ENCODE results near the gene DEFB131A. TPM values are rescaled to one million over a fixed set of nuclear protein-coding genes. Genes with fewer than 3 reads are reported as not detected.
"Not testable (repeated sequence)": the region's sequence is repeated elsewhere in the genome, so short reads cannot be mapped to it uniquely, and the experiment has no call there.

Gene DEFB131A
- total RNA-seq, result not detected

DNA sequence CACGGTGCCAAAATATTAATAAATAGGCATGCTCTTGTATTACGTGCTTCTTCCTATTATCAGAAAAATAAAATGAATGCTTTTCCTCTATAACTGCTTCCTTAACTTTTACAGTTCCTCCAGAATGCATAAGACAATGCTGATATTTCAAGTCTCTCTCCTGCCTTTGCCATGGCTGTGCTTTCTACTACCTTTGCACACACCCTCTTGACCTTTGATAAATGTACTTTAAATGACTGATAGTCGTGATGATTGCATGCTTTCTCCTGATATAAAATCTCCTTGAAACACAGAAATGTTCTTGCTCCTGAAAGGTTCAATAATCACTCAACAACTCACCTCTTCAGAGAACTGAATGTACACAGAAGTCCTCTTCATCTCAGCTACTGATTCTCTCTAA, at the start of gene DEFB131A:
DEFB131A (plus strand) TSS at position 301 of the 400 bp plus-strand sequence. CDS start 120 bp downstream, outside the sequence.
- H3K4me1 ChIP-seq (ENCODE audit: control insufficient read depth in 1 of 2, low read depth in 2 of 2); DNase-seq (ENCODE audit: low spot score); H3K36me3 ChIP-seq; H3K27me3 ChIP-seq (replicated peaks; ENCODE audit: insufficient read depth); H3K9me3 ChIP-seq; H3K4me3 ChIP-seq; ATAC-seq (ENCODE audit: insufficient number of reproducible peaks, low FRiP score, low read depth); H3K27ac ChIP-seq: not testable (repeated sequence)

GRCh38 chr4:9405774-9406173, 38.4 kb upstream of the DEFB131A start:
- not testable (repeated sequence) for DNase-seq (ENCODE audit: low spot score); H3K4me3 ChIP-seq; H3K27me3 ChIP-seq (replicated peaks; ENCODE audit: insufficient read depth); H3K9me3 ChIP-seq; ATAC-seq (ENCODE audit: insufficient number of reproducible peaks, low FRiP score, low read depth); H3K36me3 ChIP-seq; H3K4me1 ChIP-seq (ENCODE audit: control insufficient read depth in 1 of 2, low read depth in 2 of 2); H3K27ac ChIP-seq

GRCh38 chr4:9406491-9406890, 37.7 kb upstream of the DEFB131A start:
- not testable (repeated sequence) for DNase-seq (ENCODE audit: low spot score); ATAC-seq (ENCODE audit: insufficient number of reproducible peaks, low FRiP score, low read depth)

DNA sequence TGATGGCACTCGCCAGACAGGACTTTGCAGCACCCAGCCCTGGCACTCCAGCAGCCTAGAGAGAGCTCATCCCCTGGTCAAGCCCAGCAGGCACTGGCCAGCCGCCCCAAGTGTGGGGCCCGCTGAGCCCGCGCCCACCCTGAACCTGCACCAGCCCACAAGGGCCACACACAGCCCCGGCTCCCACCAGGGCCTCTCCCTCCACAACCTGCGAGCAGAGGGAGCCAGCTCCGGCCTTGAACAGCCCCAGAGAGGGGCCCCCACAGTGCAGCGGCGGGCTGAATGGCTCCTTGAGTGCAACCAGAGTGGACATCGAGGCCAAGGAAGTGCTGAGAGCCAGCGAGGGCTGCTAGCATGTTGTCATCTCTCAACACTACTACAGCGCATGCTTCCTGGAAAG, 34.4 kb upstream of the DEFB131A start:
- Histone ChIP-seq H3K4me3 (no peak overlapping the region), H3K36me3 (no peaks in the 10 kb centered on the region), H3K27me3 (replicated peaks; ENCODE audit: insufficient read depth) (no peaks in the 10 kb centered on the region), H3K9me3 (no peaks in the 10 kb centered on the region), H3K27ac (no peak overlapping the region), H3K4me1 (ENCODE audit: control insufficient read depth in 1 of 2, low read depth in 2 of 2) (no peaks in the 10 kb centered on the region)
- no peak for DNase-seq (ENCODE audit: low spot score)
- TF ChIP-seq, protein P1, sequence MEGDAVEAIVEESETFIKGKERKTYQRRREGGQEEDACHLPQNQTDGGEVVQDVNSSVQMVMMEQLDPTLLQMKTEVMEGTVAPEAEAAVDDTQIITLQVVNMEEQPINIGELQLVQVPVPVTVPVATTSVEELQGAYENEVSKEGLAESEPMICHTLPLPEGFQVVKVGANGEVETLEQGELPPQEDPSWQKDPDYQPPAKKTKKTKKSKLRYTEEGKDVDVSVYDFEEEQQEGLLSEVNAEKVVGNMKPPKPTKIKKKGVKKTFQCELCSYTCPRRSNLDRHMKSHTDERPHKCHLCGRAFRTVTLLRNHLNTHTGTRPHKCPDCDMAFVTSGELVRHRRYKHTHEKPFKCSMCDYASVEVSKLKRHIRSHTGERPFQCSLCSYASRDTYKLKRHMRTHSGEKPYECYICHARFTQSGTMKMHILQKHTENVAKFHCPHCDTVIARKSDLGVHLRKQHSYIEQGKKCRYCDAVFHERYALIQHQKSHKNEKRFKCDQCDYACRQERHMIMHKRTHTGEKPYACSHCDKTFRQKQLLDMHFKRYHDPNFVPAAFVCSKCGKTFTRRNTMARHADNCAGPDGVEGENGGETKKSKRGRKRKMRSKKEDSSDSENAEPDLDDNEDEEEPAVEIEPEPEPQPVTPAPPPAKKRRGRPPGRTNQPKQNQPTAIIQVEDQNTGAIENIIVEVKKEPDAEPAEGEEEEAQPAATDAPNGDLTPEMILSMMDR (IDR thresholded peaks at IDR 0.05), result no peak
- ATAC-seq (ENCODE audit: insufficient number of reproducible peaks, low FRiP score, low read depth), result no peak

More at GRCh38 chr4:9406491-9406890, 37.7 kb upstream of the DEFB131A start:
- not testable (repeated sequence) for H3K4me3 ChIP-seq; H3K9me3 ChIP-seq; H3K27me3 ChIP-seq (replicated peaks; ENCODE audit: insufficient read depth); H3K36me3 ChIP-seq; H3K4me1 ChIP-seq (ENCODE audit: control insufficient read depth in 1 of 2, low read depth in 2 of 2); H3K27ac ChIP-seq

DNA sequence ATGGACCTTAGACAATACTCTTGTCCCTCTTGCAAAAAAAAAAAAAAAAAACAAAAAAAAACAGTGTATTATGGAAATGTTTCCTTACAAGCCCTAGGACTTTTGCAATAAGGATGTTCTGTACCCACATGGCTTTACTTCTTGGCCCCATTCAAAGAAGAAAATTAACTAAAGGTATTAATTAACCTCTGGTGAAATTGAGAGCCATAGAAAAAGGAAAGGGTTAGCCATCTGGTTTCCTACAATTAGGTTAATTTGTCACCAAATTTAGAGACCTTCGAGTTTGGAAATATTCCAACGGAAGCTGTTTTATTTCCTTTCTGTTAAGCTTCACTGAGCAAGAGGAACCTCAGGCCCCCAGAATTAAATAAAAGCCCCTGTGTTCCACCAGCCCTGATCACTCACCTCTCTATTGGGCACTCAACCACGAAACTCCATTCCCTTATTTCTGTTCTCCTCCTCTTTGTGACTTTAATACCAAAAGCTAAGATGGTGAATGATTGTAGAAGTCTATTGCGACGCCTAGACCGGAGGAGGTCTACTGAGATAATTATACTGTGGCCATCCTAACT, 22.2 kb upstream of the DEFB131A start:
- H3K4me1 ChIP-seq (ENCODE audit: control insufficient read depth in 1 of 2, low read depth in 2 of 2); H3K27me3 ChIP-seq (replicated peaks; ENCODE audit: insufficient read depth); ATAC-seq (ENCODE audit: insufficient number of reproducible peaks, low FRiP score, low read depth); H3K27ac ChIP-seq; H3K9me3 ChIP-seq; H3K36me3 ChIP-seq; DNase-seq (ENCODE audit: low spot score); H3K4me3 ChIP-seq: not testable (repeated sequence)

DNA sequence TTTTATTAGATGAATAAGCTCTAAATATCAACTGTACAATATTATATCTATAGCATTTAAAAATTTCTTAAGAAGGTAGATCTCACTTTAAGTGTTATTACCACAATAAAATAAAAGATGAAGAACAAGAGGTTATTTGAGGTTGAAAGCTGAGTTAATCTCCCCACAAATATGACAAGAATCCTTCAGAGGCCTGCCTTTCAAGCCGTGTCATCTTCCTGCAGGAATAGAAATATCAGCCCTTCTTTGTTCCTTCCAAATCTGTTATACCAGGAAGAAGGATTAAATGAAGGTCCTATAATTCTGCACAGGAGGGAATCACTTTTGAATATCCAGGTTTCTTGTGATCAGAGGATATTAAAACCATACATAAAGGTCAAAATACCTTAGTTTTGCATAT, 18.3 kb upstream of the DEFB131A start:
- not testable (repeated sequence) for H3K36me3 ChIP-seq; H3K4me3 ChIP-seq; H3K27me3 ChIP-seq (replicated peaks; ENCODE audit: insufficient read depth); DNase-seq (ENCODE audit: low spot score); H3K9me3 ChIP-seq; H3K27ac ChIP-seq; H3K4me1 ChIP-seq (ENCODE audit: control insufficient read depth in 1 of 2, low read depth in 2 of 2); ATAC-seq (ENCODE audit: insufficient number of reproducible peaks, low FRiP score, low read depth)

- not testable (repeated sequence) for H3K36me3 ChIP-seq; H3K9me3 ChIP-seq; H3K4me1 ChIP-seq (ENCODE audit: control insufficient read depth in 1 of 2, low read depth in 2 of 2); ATAC-seq (ENCODE audit: insufficient number of reproducible peaks, low FRiP score, low read depth); H3K27me3 ChIP-seq (replicated peaks; ENCODE audit: insufficient read depth); H3K4me3 ChIP-seq; H3K27ac ChIP-seq; DNase-seq (ENCODE audit: low spot score)
These were observed 14.2 kb upstream of the DEFB131A start for GRCh38 chr4:9430061-9430460.

DNA sequence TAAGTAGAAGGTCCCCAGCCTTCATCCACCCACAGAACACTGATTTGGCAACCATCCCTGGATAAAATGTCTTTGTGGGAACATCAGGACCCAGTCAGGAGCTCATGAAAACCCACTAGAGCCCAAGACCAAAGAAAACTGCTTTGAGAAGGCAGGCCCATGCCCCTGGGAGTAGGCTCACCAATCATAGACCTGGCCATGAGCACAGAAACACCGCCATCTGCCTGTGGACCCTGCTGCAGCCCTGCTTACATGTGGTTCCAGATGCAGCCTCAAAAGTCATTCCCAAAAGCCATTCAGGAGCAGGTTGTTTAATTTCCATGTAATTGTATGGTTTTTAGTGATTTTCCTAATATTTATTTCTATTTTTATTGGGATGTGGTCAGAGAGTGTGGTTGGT, 10.9 kb upstream of the DEFB131A start:
- H3K4me1 ChIP-seq (ENCODE audit: control insufficient read depth in 1 of 2, low read depth in 2 of 2); H3K36me3 ChIP-seq; H3K9me3 ChIP-seq; DNase-seq (ENCODE audit: low spot score); H3K4me3 ChIP-seq; H3K27me3 ChIP-seq (replicated peaks; ENCODE audit: insufficient read depth); H3K27ac ChIP-seq; ATAC-seq (ENCODE audit: insufficient number of reproducible peaks, low FRiP score, low read depth): not testable (repeated sequence)

GRCh38 chr4:9436728-9437127, 7.5 kb upstream of the DEFB131A start:
- not testable (repeated sequence) for ATAC-seq (ENCODE audit: insufficient number of reproducible peaks, low FRiP score, low read depth); H3K36me3 ChIP-seq; H3K9me3 ChIP-seq; H3K4me1 ChIP-seq (ENCODE audit: control insufficient read depth in 1 of 2, low read depth in 2 of 2); H3K27me3 ChIP-seq (replicated peaks; ENCODE audit: insufficient read depth); H3K4me3 ChIP-seq; H3K27ac ChIP-seq; DNase-seq (ENCODE audit: low spot score)

DNA sequence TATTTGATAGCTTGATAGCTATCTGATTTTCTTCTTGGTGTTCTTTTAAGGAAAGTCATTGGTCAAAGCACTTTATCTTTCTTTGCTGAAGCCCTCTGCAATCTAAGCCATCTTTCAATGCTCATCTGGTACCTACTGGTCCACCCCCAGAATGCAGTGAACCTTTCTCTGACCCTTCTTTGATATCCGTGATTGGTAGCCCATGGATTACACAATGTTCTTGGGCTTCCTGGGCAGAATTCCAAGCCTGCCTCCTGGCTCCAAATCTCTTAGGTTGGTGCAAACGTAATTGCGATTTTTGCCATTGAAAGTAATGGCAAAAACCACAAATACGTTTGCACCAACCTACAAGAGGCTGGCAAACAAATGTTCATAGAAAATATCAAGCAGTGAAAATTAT, 1.9 kb upstream of the DEFB131A start:
- H3K9me3 ChIP-seq; H3K27ac ChIP-seq; H3K36me3 ChIP-seq; H3K27me3 ChIP-seq (replicated peaks; ENCODE audit: insufficient read depth); H3K4me3 ChIP-seq; DNase-seq (ENCODE audit: low spot score); ATAC-seq (ENCODE audit: insufficient number of reproducible peaks, low FRiP score, low read depth); H3K4me1 ChIP-seq (ENCODE audit: control insufficient read depth in 1 of 2, low read depth in 2 of 2): not testable (repeated sequence)

- not testable (repeated sequence) for ATAC-seq (ENCODE audit: insufficient number of reproducible peaks, low FRiP score, low read depth); H3K4me1 ChIP-seq (ENCODE audit: control insufficient read depth in 1 of 2, low read depth in 2 of 2)
These were observed 467 bp downstream of the DEFB131A start for GRCh38 chr4:9444681-9445080.

GRCh38 chr4:9452251-9452650, 8.0 kb downstream of the DEFB131A start:
- H3K36me3 ChIP-seq; H3K27ac ChIP-seq; ATAC-seq (ENCODE audit: insufficient number of reproducible peaks, low FRiP score, low read depth); H3K4me1 ChIP-seq (ENCODE audit: control insufficient read depth in 1 of 2, low read depth in 2 of 2); H3K27me3 ChIP-seq (replicated peaks; ENCODE audit: insufficient read depth); H3K9me3 ChIP-seq; DNase-seq (ENCODE audit: low spot score); H3K4me3 ChIP-seq: not testable (repeated sequence)

More at GRCh38 chr4:9444681-9445080, 467 bp downstream of the DEFB131A start:
- H3K27ac ChIP-seq; H3K36me3 ChIP-seq; H3K9me3 ChIP-seq; H3K4me3 ChIP-seq; H3K27me3 ChIP-seq (replicated peaks; ENCODE audit: insufficient read depth); DNase-seq (ENCODE audit: low spot score): not testable (repeated sequence)
